GM12878 (cell line): ENCODE data around the gene MACF1. TPM values are rescaled to one million over a fixed set of nuclear protein-coding genes. Genes with fewer than 3 reads are reported as not detected.

Experiments
- ATAC-seq: fragments of 200-7000 bp; cut with Tn5 transposase; 3 replicates; pipeline ENCODE4 v1.9.1; 2020; ENCODE audit warnings: mild to moderate bottlenecking, moderate library complexity
- BruUV-seq: library from RNA; stranded (reverse); fragments of 400-500 nt; replicated peaks from 2 replicates; lab custom pipeline; 2021; lab: Mats Ljungman, UMichigan
- CTCF ChIA-PET: fragments of 300-600 bp; sonication (Branson Sonifier 250); formaldehyde crosslinking; extraction: SDS; loops from one replicate; lab custom pipeline; 2021; ENCODE audit warnings: inconsistent platforms; lab: Yijun Ruan, JAX
- POLR2A ChIA-PET: fragments of 350-600 bp; formaldehyde crosslinking; extraction: SDS; loops from one replicate; lab custom pipeline; 2021; ENCODE audit warnings: inconsistent platforms; lab: Charles Lee
- RAD21 ChIA-PET: fragments of 300-600 bp; sonication (Branson Sonifier 250); formaldehyde crosslinking; loops from one replicate; lab custom pipeline; 2023; ENCODE audit warnings: antibody characterized with exemption; ENCODE audit not compliant: unreplicated experiment; lab: Charles Lee
- SMC1A ChIA-PET: fragments of 300-600 bp; sonication (Branson Sonifier 250); formaldehyde crosslinking; loops from one replicate; lab custom pipeline; 2023; ENCODE audit not compliant: unreplicated experiment, uncharacterized antibody; lab: Charles Lee
- DNase-seq: peaks from one replicate; pipeline ENCODE4 v3.0.0-alpha.2; 2011; ENCODE audit warnings: low read depth, low spot score
- FAIRE-seq: peaks from 3 replicates; lab custom pipeline; 2011; peaks lifted over from hg19 to GRCh38; lab: Jason Lieb, UNC
- H2AFZ ChIP-seq: 2 replicates; pipeline ENCODE4 v1.6.0; 2011; ENCODE audit warnings: low read depth, low read length, control low read depth; ENCODE audit not compliant: control insufficient read depth
- H3K27ac ChIP-seq: 2 replicates; pipeline ENCODE4 v1.5.1; 2011; ENCODE audit warnings: control low read depth; ENCODE audit not compliant: control insufficient read depth, insufficient read depth
- H3K27me3 ChIP-seq, 2 experiments: replicated peaks in 1 of 2; 2 replicates each; pipeline versions ENCODE4 v1.6.0 to v1.6.1; 2011; ENCODE audit warnings: low read length in 1 of 2; ENCODE audit not compliant: control insufficient read depth in 2 of 2, insufficient read depth in 2 of 2
- H3K36me3 ChIP-seq, 2 experiments: 2 replicates each; pipeline ENCODE4 v1.5.1; 2011; ENCODE audit warnings: low read length in 1 of 2; ENCODE audit not compliant: control insufficient read depth in 2 of 2, insufficient read depth in 2 of 2
- H3K4me1 ChIP-seq: 2 replicates; pipeline ENCODE4 v1.6.1; 2011; ENCODE audit warnings: mild to moderate bottlenecking, low read length, moderate library complexity, mixed read lengths; ENCODE audit not compliant: control insufficient read depth, insufficient read depth
- H3K4me2 ChIP-seq: 2 replicates; pipeline ENCODE4 v1.6.0; 2011; ENCODE audit warnings: control low read depth; ENCODE audit not compliant: control insufficient read depth, insufficient read depth
- H3K4me3 ChIP-seq: fragments of 200-600 bp; sonication (generic); 2 replicates; pipeline ENCODE4 v1.5.1; 2016
- H3K79me2 ChIP-seq: 2 replicates; pipeline ENCODE4 v1.6.0; 2011; ENCODE audit warnings: low read length; ENCODE audit not compliant: control insufficient read depth, insufficient read depth
- H3K9ac ChIP-seq: 2 replicates; pipeline ENCODE4 v1.8.0; 2011; ENCODE audit warnings: low read length, control low read depth, mixed read lengths; ENCODE audit not compliant: control insufficient read depth, insufficient read depth
- H3K9me3 ChIP-seq: replicated peaks from 3 replicates; pipeline ENCODE4 v1.5.1; 2011; ENCODE audit warnings: mild to moderate bottlenecking, low read length; ENCODE audit not compliant: control insufficient read depth, insufficient read depth
- H4K20me1 ChIP-seq: 2 replicates; pipeline ENCODE4 v1.6.0; 2011; ENCODE audit not compliant: control insufficient read depth, insufficient read depth
- ATF7 ChIP-seq: fragments of 450-650 bp; IDR thresholded peaks from 2 replicates; pipeline ENCODE4 v1.6.1; 2016; ENCODE audit warnings: low read depth, mild to moderate bottlenecking
- BHLHE40 ChIP-seq, 2 experiments: fragments of 450-650 bp in 1 of 2; IDR thresholded peaks; 2 replicates each; pipeline ENCODE4 v1.6.1; 2011 to 2017; ENCODE audit warnings: low read depth in 2 of 2, borderline replicate concordance in 1 of 2, improper control_type of control experiment in 1 of 2, low read length in 1 of 2, mild to moderate bottlenecking in 1 of 2
- CBX3 ChIP-seq: fragments of 200-600 bp; sonication (generic); IDR thresholded peaks from 2 replicates; pipeline ENCODE4 v1.6.1; 2016; ENCODE audit warnings: low read depth, borderline replicate concordance
- DPF2 ChIP-seq: fragments of 450-650 bp; IDR thresholded peaks from 2 replicates; pipeline ENCODE4 v1.6.1; 2017; ENCODE audit warnings: mild to moderate bottlenecking
- FOXM1 ChIP-seq: IDR thresholded peaks from 2 replicates; pipeline ENCODE4 v1.6.1; 2012; ENCODE audit warnings: low read depth, mild to moderate bottlenecking, inconsistent platforms, low read length, moderate library complexity
- HDAC2 ChIP-seq: fragments of 200-600 bp; sonication (generic); IDR thresholded peaks from 2 replicates; pipeline ENCODE4 v1.6.1; 2017
- IRF4 ChIP-seq: IDR thresholded peaks from 2 replicates; pipeline ENCODE4 v1.6.1; 2011; ENCODE audit warnings: low read depth, low read length
- IRF5 ChIP-seq: fragments of 450-650 bp; IDR thresholded peaks from 2 replicates; pipeline ENCODE4 v1.6.1; 2017; ENCODE audit warnings: borderline replicate concordance
- NBN ChIP-seq: fragments of 450-650 bp; IDR thresholded peaks from 2 replicates; pipeline ENCODE4 v1.6.1; 2016
- NFXL1 ChIP-seq: fragments of 450-650 bp; IDR thresholded peaks from 2 replicates; pipeline ENCODE4 v1.6.1; 2017; ENCODE audit warnings: antibody characterized with exemption, mild to moderate bottlenecking, borderline replicate concordance
- NKRF ChIP-seq: fragments of 450-650 bp; conservative IDR thresholded peaks from 2 replicates; pipeline ENCODE4 v1.6.1; 2017; ENCODE audit warnings: mild to moderate bottlenecking, moderate library complexity
- NR2F1 ChIP-seq: fragments of 450-650 bp; conservative IDR thresholded peaks from 2 replicates; pipeline ENCODE4 v1.6.1; 2017; ENCODE audit warnings: mild to moderate bottlenecking
- PML ChIP-seq: IDR thresholded peaks from 2 replicates; pipeline ENCODE4 v1.6.1; 2012; ENCODE audit warnings: low read length, inconsistent platforms
- POLR2AphosphoS2 ChIP-seq: IDR thresholded peaks from 2 replicates; pipeline ENCODE4 v1.6.1; 2011; ENCODE audit warnings: low read depth, mild to moderate bottlenecking, low read length, improper control_type of control experiment, moderate library complexity
- RAD21 ChIP-seq: IDR thresholded peaks from 2 replicates; pipeline ENCODE4 v1.6.1; 2011; ENCODE audit warnings: mild to moderate bottlenecking, low read depth, low read length, moderate library complexity; ENCODE audit not compliant: insufficient read depth
- SIN3A ChIP-seq: IDR thresholded peaks from 2 replicates; pipeline ENCODE4 v1.6.1; 2012; ENCODE audit warnings: low read depth, low read length, improper control_type of control experiment
- SPI1 ChIP-seq: IDR thresholded peaks from 2 replicates; pipeline ENCODE4 v1.6.1; 2011; ENCODE audit warnings: low read depth, mild to moderate bottlenecking, low read length, moderate library complexity, borderline replicate concordance; ENCODE audit not compliant: insufficient read depth
- TCF3 ChIP-seq: IDR thresholded peaks from 2 replicates; pipeline ENCODE4 v1.6.1; 2012; ENCODE audit warnings: low read depth, mild to moderate bottlenecking, low read length, borderline replicate concordance; ENCODE audit not compliant: insufficient read depth
- ZNF622 ChIP-seq: fragments of 450-650 bp; IDR thresholded peaks from 2 replicates; pipeline ENCODE4 v1.6.1; 2017; ENCODE audit warnings: mild to moderate bottlenecking, inconsistent platforms
- WGBS: methylation state at CpG from one replicate; pipeline ENCODE4 v1.1.6; 2016; ENCODE audit warnings: low lambda C conversion rate; ENCODE audit not compliant: insufficient replicate concordance, insufficient coverage; ENCODE audit errors: missing lambda C conversion rate; 5-methylcytosine and 5-hydroxymethylcytosine counted together
- in situ Hi-C: fragments of 300-500 bp; cut with MboI; formaldehyde crosslinking; loops from 9 replicates; pipeline ENCODE4 v1.14.3; 2018; ENCODE audit warnings: mixed read lengths
- intact Hi-C: fragments of 100-400 bp; cut with micrococcal nuclease; formaldehyde crosslinking; loops from one replicate; pipeline ENCODE4 v1.14.2; 2022; ENCODE audit not compliant: unreplicated experiment
- polyA plus RNA-seq, 11 experiments: library from polyadenylated mRNA; depleted of rRNA in 4 of 11; unstranded in 6 of 11; stranded (reverse) in 5 of 11; fragments of >200 nt; fragmentation: Nextera tagmentation in 4 of 11; fragmentation: Illumina TruSeq in 1 of 11; extraction: Ambion mirVana in 4 of 11; extraction: Trizol in 1 of 11; gene quantifications; 1 replicate in 1 of 11; 2 replicates in 10 of 11; pipeline versions ENCODE4 v1.2.1 to v1.2.3, GENCODE V29; 2011 to 2016; ENCODE audit warnings: inconsistent platforms in 2 of 11, missing spikeins in 2 of 11, low read depth in 1 of 11
- total RNA-seq, 4 experiments: library from RNA; depleted of rRNA in 3 of 4; stranded (reverse); fragments of >200 nt in 3 of 4; fragmentation: Illumina TruSeq in 1 of 4; extraction: Trizol in 1 of 4; gene quantifications; 2 replicates each; pipeline versions ENCODE4 v1.2.1 to v1.2.3, GENCODE V29; 2013 to 2021

Gene MACF1
- total and polyA plus RNA-seq, 10 of the 15 experiments (the other 5 are each of a cell fraction or from before 2014, with no cell fraction given) = 15.5 to 201 (median 76.9) TPM

GRCh38 chr1:39452540-39452939 is 248.0 kb downstream of the MACF1 start:
- no peak for DNase-seq
- intact Hi-C loops = no loop called here
- POLR2A ChIA-PET = no interaction called here

More at GRCh38 chr1:39452540-39452939, 248.0 kb downstream of the MACF1 start:
- ChIA-PET SMC1A (no interaction called here), RAD21 (no interaction called here)
- Histone ChIP-seq H3K4me2 (no peak overlapping the region), H3K9me3 (no peaks in the 10 kb centered on the region), H3K27me3 (no peaks in the 10 kb centered on the region), H3K9ac (no peak overlapping the region), H2AFZ (no peak overlapping the region), H4K20me1 (no peaks in the 10 kb centered on the region), H3K4me1 (no peaks in the 10 kb centered on the region), H3K79me2 (no peaks in the 10 kb centered on the region), H3K27ac (no peak overlapping the region), H3K36me3 (peaks cover 24 to 60% of the 10 kb centered on the region in 2 experiments)
- in situ Hi-C loops = no loop called here
- no peak for FAIRE-seq
- WGBS = 98% methylated on average over 5 of the region's 5 CpGs
- no peak for TF ChIP-seq DPF2
- no peak for TF ChIP-seq ZNF622
- TF ChIP-seq HDAC2 = no peak
- no peak for TF ChIP-seq RAD21
- no peak for TF ChIP-seq CBX3
- no peak for TF ChIP-seq FOXM1
- TF ChIP-seq IRF4 = no peak
- no peak for TF ChIP-seq NR2F1
- no peak for TF ChIP-seq NBN
- TF ChIP-seq POLR2AphosphoS2 = no peak
- TF ChIP-seq SPI1 = no peak
- TF ChIP-seq NKRF = no peak
- no peak for TF ChIP-seq IRF5
- TF ChIP-seq PML = no peak
- no peak for TF ChIP-seq ATF7
- no peak for TF ChIP-seq NFXL1
- no peak for TF ChIP-seq BHLHE40 (IDR thresholded peaks at IDR 0.05; ENCODE audit: borderline replicate concordance in 1 of 2, low read depth in 2 of 2, low read length in 1 of 2)
- no peak for TF ChIP-seq SIN3A
- no peak for TF ChIP-seq TCF3
- TF ChIP-seq, all 136 proteins: peak for 0
- no TSS peak for BruUV-seq
- no peak overlapping the region for H3K4me3 ChIP-seq
- no peak for ATAC-seq
- CTCF ChIA-PET = interaction anchor here (1.0 kb wide), 1 partner anchor 85 kb away, joined by 4 read pairs; no protein-coding TSS in a partner anchor
